Adrenal gland (tissue), 5 donors: ENCODE measurements around the gene HMHB1.

ENCODE experiments used
- CTCF ChIP-seq, 6 experiments: fragments of 450-650 bp in 4 of 6; fragments of 200-600 bp in 2 of 6; sonication (generic) in 1 of 6; IDR thresholded peaks; 1 replicate in 5 of 6; 2 replicates in 1 of 6; pipeline versions ENCODE4 v1.5.1 to v1.8.0; 2016 to 2021; ENCODE audit warnings: antibody characterized with exemption in 6 of 6, mild to moderate bottlenecking in 2 of 6, moderate library complexity in 1 of 6
- POLR2A ChIP-seq, 2 donors: fragments of 450-650 bp; IDR thresholded peaks; one replicate each; pipeline ENCODE4 v1.6.1; 2017; ENCODE audit warnings: antibody characterized with exemption in 2 of 2, mild to moderate bottlenecking in 2 of 2, moderate library complexity in 1 of 2
- donor health status: DM: no; HTN: no; CAD: no.

GRCh38 chr5:143796125-143796524 lies 15.8 kb upstream of the HMHB1 start:
- no peak for TF ChIP-seq CTCF (IDR thresholded peaks at IDR 0.05)
- no peak for TF ChIP-seq POLR2A (IDR thresholded peaks at IDR 0.05)
